ENCODE data around the gene PIGN. TPM values are rescaled to one million over a fixed set of nuclear protein-coding genes. Genes with fewer than 3 reads are reported as not detected.
A peak's percentile ranks its signal among the peaks of the same experiment; 100 is the strongest.

PIGN gene
- polyA plus RNA-seq, 3 donors: 4.1 to 14.7 (median 14.6) TPM

DNA sequence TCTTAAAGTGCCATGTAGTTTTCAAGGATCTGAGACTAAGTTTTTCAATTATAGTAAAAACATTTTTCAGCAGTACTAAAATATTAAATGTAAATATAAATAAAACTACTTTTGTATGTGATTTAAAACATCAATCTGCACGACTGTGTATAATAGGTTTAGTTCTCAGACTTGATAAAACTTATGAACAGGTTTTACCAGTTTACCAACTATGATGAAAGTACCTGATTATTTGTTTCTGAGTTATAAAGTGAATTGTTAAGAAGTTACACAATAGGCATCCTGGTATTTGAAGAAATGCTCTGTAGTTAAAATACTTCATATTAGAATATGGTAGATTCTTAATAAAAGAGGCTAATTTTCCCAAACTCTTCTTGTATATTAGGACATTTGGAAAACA, 15.0 kb upstream of the PIGN start:
- H3K9me3 Mint-ChIP-seq: no peaks in the 10 kb centered on the region
- Histone ChIP-seq H3K4me2 (replicated peaks; ENCODE audit: extremely low read depth, low read length, poor library complexity, severe bottlenecking) (no peak overlapping the region), H3K36me3 (replicated peaks in 1 of 2; ENCODE audit: control insufficient read depth in 1 of 2, insufficient read depth in 2 of 2, low read length in 2 of 2) (no peaks in the 10 kb centered on the region), H3K79me2 (ENCODE audit: insufficient read depth, low read length) (peaks cover 97% of the 10 kb centered on the region), H3K9me3 (replicated peaks in 1 of 2; ENCODE audit: control insufficient read depth in 1 of 2, insufficient read depth in 1 of 2, low read length in 2 of 2) (no peaks in the 10 kb centered on the region), H3K27me3 (ENCODE audit: control insufficient read depth in 2 of 2, insufficient read depth in 2 of 2, low read length in 2 of 2) (no peaks in the 10 kb centered on the region), H3K27ac (ENCODE audit: low read depth in 1 of 2, low read length in 2 of 2) (no peak overlapping the region), H3K9ac (ENCODE audit: insufficient read depth, low read length, poor library complexity, severe bottlenecking) (no peak overlapping the region), H3K4me3 (replicated peaks in 1 of 3; ENCODE audit: low read depth in 2 of 3, low read length in 3 of 3) (no peak overlapping the region), H3K4me1 (ENCODE audit: control insufficient read depth in 1 of 2, insufficient read depth in 2 of 2, low read length in 2 of 2) (no peaks in the 10 kb centered on the region), H2AFZ (ENCODE audit: insufficient read depth, low read depth, low read length, poor library complexity, severe bottlenecking) (no peak overlapping the region), H4K20me1 (ENCODE audit: insufficient read depth, low read length) (peaks cover 93% of the 10 kb centered on the region)
- peaks cover 0 to 4% of the 10 kb centered on the region in 2 donors for H3K36me3 Mint-ChIP-seq
- DNase-seq: no peak
- no CpG with 5 or more reads among the region's 1 CpG for WGBS (ENCODE audit: insufficient coverage)
- peaks cover 14% of the 10 kb centered on the region for H3K4me1 Mint-ChIP-seq
- no peaks in the 10 kb centered on the region for H3K27me3 Mint-ChIP-seq (ENCODE audit: low read depth in 3 of 3)
- intact Hi-C loops (cut with micrococcal nuclease): no loop called here
- no peak overlapping the region for H3K4me3 Mint-ChIP-seq
- TF ChIP-seq, protein P1, sequence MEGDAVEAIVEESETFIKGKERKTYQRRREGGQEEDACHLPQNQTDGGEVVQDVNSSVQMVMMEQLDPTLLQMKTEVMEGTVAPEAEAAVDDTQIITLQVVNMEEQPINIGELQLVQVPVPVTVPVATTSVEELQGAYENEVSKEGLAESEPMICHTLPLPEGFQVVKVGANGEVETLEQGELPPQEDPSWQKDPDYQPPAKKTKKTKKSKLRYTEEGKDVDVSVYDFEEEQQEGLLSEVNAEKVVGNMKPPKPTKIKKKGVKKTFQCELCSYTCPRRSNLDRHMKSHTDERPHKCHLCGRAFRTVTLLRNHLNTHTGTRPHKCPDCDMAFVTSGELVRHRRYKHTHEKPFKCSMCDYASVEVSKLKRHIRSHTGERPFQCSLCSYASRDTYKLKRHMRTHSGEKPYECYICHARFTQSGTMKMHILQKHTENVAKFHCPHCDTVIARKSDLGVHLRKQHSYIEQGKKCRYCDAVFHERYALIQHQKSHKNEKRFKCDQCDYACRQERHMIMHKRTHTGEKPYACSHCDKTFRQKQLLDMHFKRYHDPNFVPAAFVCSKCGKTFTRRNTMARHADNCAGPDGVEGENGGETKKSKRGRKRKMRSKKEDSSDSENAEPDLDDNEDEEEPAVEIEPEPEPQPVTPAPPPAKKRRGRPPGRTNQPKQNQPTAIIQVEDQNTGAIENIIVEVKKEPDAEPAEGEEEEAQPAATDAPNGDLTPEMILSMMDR (IDR thresholded peaks at IDR 0.05): no peak
- no peak overlapping the region for H3K27ac Mint-ChIP-seq

DNA sequence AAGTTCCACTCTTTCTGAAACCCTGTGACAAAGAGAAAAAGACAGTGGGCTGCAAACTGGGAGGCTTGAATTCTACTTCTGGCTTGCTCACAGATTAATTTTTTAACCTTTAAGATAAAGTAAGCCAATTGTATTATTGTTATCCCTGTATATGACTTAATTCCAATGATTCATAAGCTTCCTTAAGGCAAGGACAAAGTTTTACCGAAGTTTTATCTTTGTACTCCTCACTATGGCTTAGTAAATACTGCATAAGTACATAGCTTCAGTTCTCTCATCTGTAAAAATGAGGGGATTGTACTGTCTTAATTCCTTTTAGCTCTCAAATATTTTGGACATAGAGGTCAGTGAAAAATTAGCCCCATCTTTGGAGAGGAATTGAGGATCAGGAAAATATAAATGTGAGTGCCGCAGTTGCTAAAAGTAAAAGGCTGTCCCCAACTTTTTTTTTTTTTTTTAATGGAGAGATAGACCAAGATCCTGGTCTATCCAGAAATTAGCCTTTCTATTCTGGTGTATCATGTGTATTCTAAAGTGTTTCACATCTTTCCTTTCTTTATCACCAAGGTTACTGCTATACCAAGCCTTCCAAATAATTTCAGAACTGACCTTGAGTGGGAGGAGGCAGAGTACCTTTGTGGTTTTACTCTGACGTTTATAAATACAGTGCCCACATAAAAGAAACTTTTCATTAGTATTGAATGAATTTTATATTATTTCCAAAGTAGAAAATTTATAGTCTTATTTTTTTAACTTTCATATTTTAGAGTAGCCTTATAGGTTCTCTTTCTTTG, 13.5 kb upstream of the PIGN start:
- TF ChIP-seq, protein P1 (IDR thresholded peaks at IDR 0.05): no peak
- Mint-ChIP-seq H3K9me3 (no peaks in the 10 kb centered on the region), H3K4me1 (peaks cover 16% of the 10 kb centered on the region), H3K36me3 (peaks cover 0 to 9% of the 10 kb centered on the region in 2 donors), H3K27me3 (ENCODE audit: low read depth in 3 of 3) (no peaks in the 10 kb centered on the region), H3K4me3 (no peak overlapping the region), H3K27ac (peak overlapping the region in 1 of 7 donors; percentile 10)
- Histone ChIP-seq H3K27me3 (ENCODE audit: control insufficient read depth in 2 of 2, insufficient read depth in 2 of 2, low read length in 2 of 2) (no peaks in the 10 kb centered on the region), H3K9ac (ENCODE audit: insufficient read depth, low read length, poor library complexity, severe bottlenecking) (no peak overlapping the region), H3K36me3 (replicated peaks in 1 of 2; ENCODE audit: control insufficient read depth in 1 of 2, insufficient read depth in 2 of 2, low read length in 2 of 2) (no peaks in the 10 kb centered on the region), H2AFZ (ENCODE audit: insufficient read depth, low read depth, low read length, poor library complexity, severe bottlenecking) (no peak overlapping the region), H3K9me3 (replicated peaks in 1 of 2; ENCODE audit: control insufficient read depth in 1 of 2, insufficient read depth in 1 of 2, low read length in 2 of 2) (no peaks in the 10 kb centered on the region), H3K4me2 (replicated peaks; ENCODE audit: extremely low read depth, low read length, poor library complexity, severe bottlenecking) (no peak overlapping the region), H3K27ac (ENCODE audit: low read depth in 1 of 2, low read length in 2 of 2) (no peak overlapping the region), H4K20me1 (ENCODE audit: insufficient read depth, low read length) (peaks cover 95% of the 10 kb centered on the region), H3K4me3 (replicated peaks in 1 of 3; ENCODE audit: low read depth in 2 of 3, low read length in 3 of 3) (no peak overlapping the region), H3K4me1 (ENCODE audit: control insufficient read depth in 1 of 2, insufficient read depth in 2 of 2, low read length in 2 of 2) (peaks cover 0 to 2% of the 10 kb centered on the region in 2 donors), H3K79me2 (ENCODE audit: insufficient read depth, low read length) (peaks cover 98% of the 10 kb centered on the region)
- no peak for DNase-seq
- WGBS (ENCODE audit: insufficient coverage): 100% methylated on average over 1 of the region's 3 CpGs
- intact Hi-C loops (cut with micrococcal nuclease): no loop called here

Data from CD14-positive monocyte (primary cell).